K562 (cell line): ENCODE measurements around the gene REX1BD. TPM values are rescaled to one million over a fixed set of nuclear protein-coding genes. Genes with fewer than 3 reads are reported as not detected.
A peak's percentile ranks its signal among the peaks of the same experiment; 100 is the strongest.

Source experiments
- CHD7 ChIP-seq: fragments of 200-600 bp; sonication (generic); IDR thresholded peaks from one replicate; pipeline ENCODE4 v1.6.1; 2012; ENCODE audit warnings: mild to moderate bottlenecking, low read depth, low read length, inconsistent platforms
- DACH1 ChIP-seq: fragments of 450-650 bp; IDR thresholded peaks from 2 replicates; pipeline ENCODE4 v1.6.1; 2018; ENCODE audit not compliant: partially characterized antibody
- MYNN ChIP-seq, 2 experiments: sonication (generic); formaldehyde crosslinking in 1 of 2; IDR thresholded peaks; 2 replicates each; pipeline versions ENCODE4 v1.5.0 to v1.6.1; 2016 to 2020; ENCODE audit warnings: antibody characterized with exemption in 1 of 2, missing genetic modification reagents in 1 of 2
- NFXL1 ChIP-seq: fragments of 450-650 bp; formaldehyde crosslinking; IDR thresholded peaks from 2 replicates; pipeline ENCODE4 v1.4.0; 2021; ENCODE audit warnings: mild to moderate bottlenecking
- POLR2A ChIP-seq: fragments of 450-650 bp; conservative IDR thresholded peaks from 2 replicates; pipeline ENCODE4 v1.6.1; 2016
- PRMT5 ChIP-seq: sonication (generic); formaldehyde crosslinking; IDR thresholded peaks from 2 replicates; pipeline ENCODE4 v1.5.0; 2020; ENCODE audit warnings: missing genetic modification reagents
- TARDBP ChIP-seq: fragments of 450-650 bp; IDR thresholded peaks from 2 replicates; pipeline ENCODE4 v1.6.1; 2016
- ZNF263 ChIP-seq: sonication (generic); formaldehyde crosslinking; IDR thresholded peaks from 2 replicates; pipeline ENCODE4 v1.8.0; 2022; ENCODE audit warnings: mild to moderate bottlenecking, missing genetic modification reagents, borderline replicate concordance
- ZNF57 ChIP-seq: fragments of 450-650 bp; formaldehyde crosslinking; IDR thresholded peaks from 2 replicates; pipeline ENCODE4 v1.4.0; 2020; ENCODE audit warnings: mild to moderate bottlenecking, moderate library complexity
- ZNF780A ChIP-seq: fragments of 250-450 bp; sonication (Bioruptor Pico); IDR thresholded peaks from 2 replicates; pipeline ENCODE4 v1.5.0; 2021; ENCODE audit warnings: mild to moderate bottlenecking
- ZNF79 ChIP-seq: fragments of 250-450 bp; sonication (Bioruptor Pico); IDR thresholded peaks from 2 replicates; pipeline ENCODE4 v1.4.0; 2020; ENCODE audit warnings: low read depth, mild to moderate bottlenecking, moderate library complexity
- polyA plus RNA-seq, 8 experiments: library from polyadenylated mRNA; depleted of rRNA in 4 of 8; stranded (reverse) in 5 of 8; unstranded in 3 of 8; fragments of >200 nt; fragmentation: Nextera tagmentation in 2 of 8; fragmentation: Illumina TruSeq in 1 of 8; extraction: Ambion mirVana in 2 of 8; extraction: Trizol in 1 of 8; gene quantifications; 2 replicates each; pipeline versions ENCODE4 v1.2.1 to v1.2.3, GENCODE V29; 2011 to 2014; ENCODE audit warnings: inconsistent platforms in 1 of 8, missing spikeins in 1 of 8
- total RNA-seq, 7 experiments: library from RNA; depleted of rRNA in 6 of 7; stranded (reverse); fragments of >200 nt in 6 of 7; fragmentation: Illumina TruSeq in 2 of 7; extraction: Trizol in 2 of 7; gene quantifications; 2 replicates each; pipeline versions ENCODE4 v1.2.1 to v1.2.3, GENCODE V29; 2011 to 2021; ENCODE audit warnings: low replicate concordance in 1 of 7
- TF ChIP-seq, protein P1 (sequence below): sonication (generic); formaldehyde crosslinking; IDR thresholded peaks from 2 replicates; pipeline ENCODE4 v1.8.0; 2023; ENCODE audit warnings: missing genetic modification reagents, mild to moderate bottlenecking, borderline replicate concordance

REX1BD gene
- total and polyA plus RNA-seq, 9 of the 15 experiments (the other 6 are each of a cell fraction or from before 2014, with no cell fraction given) = 1.9 to 136 (median 13.8) TPM

DNA sequence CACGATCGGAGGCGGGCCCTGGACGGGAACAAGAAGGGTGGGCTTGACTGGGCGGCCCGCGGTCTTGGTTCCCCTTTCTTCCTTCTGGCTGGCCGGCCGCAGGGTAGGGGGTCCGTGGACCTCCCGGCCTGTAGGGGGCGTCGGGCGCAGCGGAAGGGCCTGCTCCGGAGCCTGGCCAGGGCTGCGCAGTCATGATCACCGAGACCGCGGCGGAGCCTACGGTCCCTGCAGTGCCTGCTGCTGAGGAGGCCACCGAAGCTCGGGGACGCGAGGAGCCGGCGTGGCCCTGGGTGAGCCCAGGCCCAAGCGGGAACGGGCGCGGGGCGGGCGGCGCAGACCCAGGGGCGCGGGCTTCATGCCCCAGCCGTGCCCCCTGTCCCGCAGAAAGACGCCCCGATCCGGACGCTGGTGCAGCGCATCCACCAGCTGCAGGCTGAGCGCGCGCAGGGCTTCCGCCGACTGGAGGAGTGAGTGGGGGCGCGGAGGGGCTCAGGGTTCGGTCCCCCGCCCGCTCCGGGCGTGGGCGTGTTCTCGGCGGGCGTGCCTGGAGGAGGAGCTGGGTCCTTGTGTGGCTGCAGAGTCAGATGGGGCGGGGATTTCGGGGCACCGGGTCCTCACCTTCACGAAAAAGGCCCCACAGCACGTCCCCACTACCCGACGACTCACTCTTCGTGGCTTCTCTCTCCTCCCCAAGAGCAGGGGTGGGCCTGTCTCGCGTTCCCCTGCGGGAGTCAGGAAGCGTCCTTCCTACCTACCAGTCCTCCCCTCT lies at the start of gene REX1BD (continued):
- TF ChIP-seq CHD7 (no peak), MYNN (IDR thresholded peaks at IDR 0.05) (no peak), MYNN (CRISPR knock-in tag; IDR thresholded peaks at IDR 0.05) (no peak), ZNF263 (CRISPR knock-in tag) (no peak; the same call in 1 of the 2 replicates), DACH1 (peak; percentile 75), ZNF57 (CRISPR knock-in tag) (no peak), ZNF780A (no peak), NFXL1 (CRISPR knock-in tag) (no peak), PRMT5 (CRISPR knock-in tag) (no peak), TARDBP (peak; percentile 68; the same call in 1 of the 2 replicates), ZNF79 (no peak), POLR2A (peak; percentile 91)
- TF ChIP-seq, protein P1, sequence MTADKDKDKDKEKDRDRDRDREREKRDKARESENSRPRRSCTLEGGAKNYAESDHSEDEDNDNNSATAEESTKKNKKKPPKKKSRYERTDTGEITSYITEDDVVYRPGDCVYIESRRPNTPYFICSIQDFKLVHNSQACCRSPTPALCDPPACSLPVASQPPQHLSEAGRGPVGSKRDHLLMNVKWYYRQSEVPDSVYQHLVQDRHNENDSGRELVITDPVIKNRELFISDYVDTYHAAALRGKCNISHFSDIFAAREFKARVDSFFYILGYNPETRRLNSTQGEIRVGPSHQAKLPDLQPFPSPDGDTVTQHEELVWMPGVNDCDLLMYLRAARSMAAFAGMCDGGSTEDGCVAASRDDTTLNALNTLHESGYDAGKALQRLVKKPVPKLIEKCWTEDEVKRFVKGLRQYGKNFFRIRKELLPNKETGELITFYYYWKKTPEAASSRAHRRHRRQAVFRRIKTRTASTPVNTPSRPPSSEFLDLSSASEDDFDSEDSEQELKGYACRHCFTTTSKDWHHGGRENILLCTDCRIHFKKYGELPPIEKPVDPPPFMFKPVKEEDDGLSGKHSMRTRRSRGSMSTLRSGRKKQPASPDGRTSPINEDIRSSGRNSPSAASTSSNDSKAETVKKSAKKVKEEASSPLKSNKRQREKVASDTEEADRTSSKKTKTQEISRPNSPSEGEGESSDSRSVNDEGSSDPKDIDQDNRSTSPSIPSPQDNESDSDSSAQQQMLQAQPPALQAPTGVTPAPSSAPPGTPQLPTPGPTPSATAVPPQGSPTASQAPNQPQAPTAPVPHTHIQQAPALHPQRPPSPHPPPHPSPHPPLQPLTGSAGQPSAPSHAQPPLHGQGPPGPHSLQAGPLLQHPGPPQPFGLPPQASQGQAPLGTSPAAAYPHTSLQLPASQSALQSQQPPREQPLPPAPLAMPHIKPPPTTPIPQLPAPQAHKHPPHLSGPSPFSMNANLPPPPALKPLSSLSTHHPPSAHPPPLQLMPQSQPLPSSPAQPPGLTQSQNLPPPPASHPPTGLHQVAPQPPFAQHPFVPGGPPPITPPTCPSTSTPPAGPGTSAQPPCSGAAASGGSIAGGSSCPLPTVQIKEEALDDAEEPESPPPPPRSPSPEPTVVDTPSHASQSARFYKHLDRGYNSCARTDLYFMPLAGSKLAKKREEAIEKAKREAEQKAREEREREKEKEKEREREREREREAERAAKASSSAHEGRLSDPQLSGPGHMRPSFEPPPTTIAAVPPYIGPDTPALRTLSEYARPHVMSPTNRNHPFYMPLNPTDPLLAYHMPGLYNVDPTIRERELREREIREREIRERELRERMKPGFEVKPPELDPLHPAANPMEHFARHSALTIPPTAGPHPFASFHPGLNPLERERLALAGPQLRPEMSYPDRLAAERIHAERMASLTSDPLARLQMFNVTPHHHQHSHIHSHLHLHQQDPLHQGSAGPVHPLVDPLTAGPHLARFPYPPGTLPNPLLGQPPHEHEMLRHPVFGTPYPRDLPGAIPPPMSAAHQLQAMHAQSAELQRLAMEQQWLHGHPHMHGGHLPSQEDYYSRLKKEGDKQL (CRISPR knock-in tag) = no peak
